ENCODE data around the gene AP2A2. TPM values are rescaled to one million over a fixed set of nuclear protein-coding genes. Genes with fewer than 3 reads are reported as not detected.

AP2A2 gene
- polyA plus RNA-seq, 3 donors, result 5.7 to 61.0 (median 8.2) TPM

DNA sequence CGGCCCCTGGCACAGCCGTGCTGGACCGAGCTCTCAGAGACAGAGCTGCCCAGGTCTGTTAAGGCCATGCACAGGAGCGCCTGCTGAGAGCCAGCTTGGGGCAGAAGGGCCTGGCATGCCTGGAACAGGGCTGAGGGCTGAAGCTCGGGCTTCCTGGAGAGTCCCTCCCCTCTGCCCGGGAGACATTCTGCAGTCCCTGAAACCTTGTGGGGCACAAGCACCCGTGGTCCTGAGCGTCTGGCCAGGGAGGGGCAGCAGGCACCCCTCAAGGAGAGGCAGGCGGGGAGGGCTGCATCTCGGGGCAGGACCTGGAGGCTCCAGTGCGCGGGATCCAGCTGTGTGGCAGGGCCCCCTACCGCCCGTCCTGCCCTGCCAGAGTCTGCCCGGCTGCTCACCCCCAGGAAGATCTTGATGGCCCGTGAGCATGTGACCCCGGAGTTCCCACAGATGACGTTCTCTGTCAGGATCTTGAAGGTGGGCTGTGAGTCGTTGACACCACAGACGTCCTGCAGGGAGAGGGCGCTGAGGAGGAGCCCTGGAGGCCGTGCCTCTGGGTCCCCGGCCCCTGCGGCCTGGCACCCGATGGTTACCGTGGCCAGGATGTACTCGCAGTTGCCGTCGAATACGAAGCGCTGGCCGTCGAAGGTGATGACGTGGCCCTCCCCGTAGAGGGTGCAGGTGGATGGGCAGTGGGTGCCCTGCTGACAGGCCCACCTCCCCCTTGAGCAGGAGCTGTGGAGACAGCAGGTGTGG is 99.9 kb downstream of the AP2A2 start:
- H2AFZ ChIP-seq (ENCODE audit: insufficient read depth, low read depth, low read length, poor library complexity, severe bottlenecking), result no peak overlapping the region
- DNase-seq, result no peak
- H3K4me3 ChIP-seq (replicated peaks in 1 of 3; ENCODE audit: low read depth in 2 of 3, low read length in 3 of 3), result no peak overlapping the region
- Mint-ChIP-seq H3K9me3 (no peaks in the 10 kb centered on the region), H3K4me1 (no peaks in the 10 kb centered on the region), H3K4me3 (no peak overlapping the region), H3K36me3 (no peaks in the 10 kb centered on the region), H3K27me3 (ENCODE audit: low read depth in 3 of 3) (peaks cover 0 to 3% (median 0%) of the 10 kb centered on the region in 3 donors), H3K27ac (no peak overlapping the region)
- H3K4me1 ChIP-seq (ENCODE audit: control insufficient read depth in 1 of 2, insufficient read depth in 2 of 2, low read length in 2 of 2), result no peaks in the 10 kb centered on the region
- H3K9ac ChIP-seq (ENCODE audit: insufficient read depth, low read length, poor library complexity, severe bottlenecking), result no peak overlapping the region
- WGBS (ENCODE audit: insufficient coverage), result 82% methylated on average over 34 of the region's 35 CpGs
- H3K9me3 ChIP-seq (replicated peaks in 1 of 2; ENCODE audit: control insufficient read depth in 1 of 2, insufficient read depth in 1 of 2, low read length in 2 of 2), result no peaks in the 10 kb centered on the region
- no peaks in the 10 kb centered on the region for H3K36me3 ChIP-seq (replicated peaks in 1 of 2; ENCODE audit: control insufficient read depth in 1 of 2, insufficient read depth in 2 of 2, low read length in 2 of 2)
- intact Hi-C loops (cut with micrococcal nuclease), result no loop called here
- no peak overlapping the region for H3K4me2 ChIP-seq (replicated peaks; ENCODE audit: extremely low read depth, low read length, poor library complexity, severe bottlenecking)
- no peaks in the 10 kb centered on the region for H4K20me1 ChIP-seq (ENCODE audit: insufficient read depth, low read length)
- TF ChIP-seq, protein P1, sequence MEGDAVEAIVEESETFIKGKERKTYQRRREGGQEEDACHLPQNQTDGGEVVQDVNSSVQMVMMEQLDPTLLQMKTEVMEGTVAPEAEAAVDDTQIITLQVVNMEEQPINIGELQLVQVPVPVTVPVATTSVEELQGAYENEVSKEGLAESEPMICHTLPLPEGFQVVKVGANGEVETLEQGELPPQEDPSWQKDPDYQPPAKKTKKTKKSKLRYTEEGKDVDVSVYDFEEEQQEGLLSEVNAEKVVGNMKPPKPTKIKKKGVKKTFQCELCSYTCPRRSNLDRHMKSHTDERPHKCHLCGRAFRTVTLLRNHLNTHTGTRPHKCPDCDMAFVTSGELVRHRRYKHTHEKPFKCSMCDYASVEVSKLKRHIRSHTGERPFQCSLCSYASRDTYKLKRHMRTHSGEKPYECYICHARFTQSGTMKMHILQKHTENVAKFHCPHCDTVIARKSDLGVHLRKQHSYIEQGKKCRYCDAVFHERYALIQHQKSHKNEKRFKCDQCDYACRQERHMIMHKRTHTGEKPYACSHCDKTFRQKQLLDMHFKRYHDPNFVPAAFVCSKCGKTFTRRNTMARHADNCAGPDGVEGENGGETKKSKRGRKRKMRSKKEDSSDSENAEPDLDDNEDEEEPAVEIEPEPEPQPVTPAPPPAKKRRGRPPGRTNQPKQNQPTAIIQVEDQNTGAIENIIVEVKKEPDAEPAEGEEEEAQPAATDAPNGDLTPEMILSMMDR (IDR thresholded peaks at IDR 0.05), result no peak
- H3K27me3 ChIP-seq (ENCODE audit: control insufficient read depth in 2 of 2, insufficient read depth in 2 of 2, low read length in 2 of 2), result no peaks in the 10 kb centered on the region
- no peak overlapping the region for H3K27ac ChIP-seq (ENCODE audit: low read depth in 1 of 2, low read length in 2 of 2)
- H3K79me2 ChIP-seq (ENCODE audit: insufficient read depth, low read length), result no peaks in the 10 kb centered on the region

DNA sequence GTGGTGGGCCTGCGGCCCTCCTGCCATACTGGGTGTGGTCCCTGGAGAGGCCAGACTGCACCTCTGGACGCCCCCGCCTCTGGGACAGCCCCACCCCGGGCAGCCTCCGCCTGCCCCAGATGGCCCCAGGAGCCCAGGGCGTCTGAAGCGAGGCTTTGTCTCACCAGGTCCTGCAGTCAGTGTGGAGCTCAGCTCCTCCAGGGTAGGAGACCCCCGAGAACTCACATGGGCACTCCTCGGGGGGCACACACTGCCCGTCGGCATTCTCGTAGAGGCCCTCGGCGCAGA is 100.4 kb downstream of the AP2A2 start:
- H3K9me3 ChIP-seq (replicated peaks in 1 of 2; ENCODE audit: control insufficient read depth in 1 of 2, insufficient read depth in 1 of 2, low read length in 2 of 2), result no peaks in the 10 kb centered on the region
- H3K27ac ChIP-seq (ENCODE audit: low read depth in 1 of 2, low read length in 2 of 2), result no peak overlapping the region
- H3K79me2 ChIP-seq (ENCODE audit: insufficient read depth, low read length), result no peaks in the 10 kb centered on the region
- H2AFZ ChIP-seq (ENCODE audit: insufficient read depth, low read depth, low read length, poor library complexity, severe bottlenecking), result no peak overlapping the region
- Mint-ChIP-seq H3K27ac (no peak overlapping the region), H3K36me3 (no peaks in the 10 kb centered on the region), H3K27me3 (ENCODE audit: low read depth in 3 of 3) (peaks cover 0 to 3% (median 0%) of the 10 kb centered on the region in 3 donors), H3K9me3 (no peaks in the 10 kb centered on the region), H3K4me3 (no peak overlapping the region), H3K4me1 (no peaks in the 10 kb centered on the region)
- no peaks in the 10 kb centered on the region for H3K36me3 ChIP-seq (replicated peaks in 1 of 2; ENCODE audit: control insufficient read depth in 1 of 2, insufficient read depth in 2 of 2, low read length in 2 of 2)
- no peak overlapping the region for H3K4me2 ChIP-seq (replicated peaks; ENCODE audit: extremely low read depth, low read length, poor library complexity, severe bottlenecking)
- intact Hi-C loops (cut with micrococcal nuclease), result no loop called here
- 97% methylated on average over 14 of the region's 14 CpGs for WGBS (ENCODE audit: insufficient coverage)
- no peak overlapping the region for H3K4me3 ChIP-seq (replicated peaks in 1 of 3; ENCODE audit: low read depth in 2 of 3, low read length in 3 of 3)
- no peaks in the 10 kb centered on the region for H4K20me1 ChIP-seq (ENCODE audit: insufficient read depth, low read length)
- no peak overlapping the region for H3K9ac ChIP-seq (ENCODE audit: insufficient read depth, low read length, poor library complexity, severe bottlenecking)
- TF ChIP-seq, protein P1 (IDR thresholded peaks at IDR 0.05), result no peak
- no peaks in the 10 kb centered on the region for H3K4me1 ChIP-seq (ENCODE audit: control insufficient read depth in 1 of 2, insufficient read depth in 2 of 2, low read length in 2 of 2)
- no peak for DNase-seq
- no peaks in the 10 kb centered on the region for H3K27me3 ChIP-seq (ENCODE audit: control insufficient read depth in 2 of 2, insufficient read depth in 2 of 2, low read length in 2 of 2)

All from CD14-positive monocyte (primary cell).